Ovary (tissue), 9 donors: ENCODE results near the gene CLMN. TPM values are rescaled to one million over a fixed set of nuclear protein-coding genes. Genes with fewer than 3 reads are reported as not detected.

Experiments used
- DNase-seq, 5 donors: peaks; one replicate each; pipeline ENCODE4 v3.0.0-alpha.2; 2019 to 2020
- H3K27ac ChIP-seq, 2 donors: fragments of 200-600 bp; one replicate each; pipeline versions ENCODE4 v1.5.1 to v1.8.0; 2019 to 2022
- H3K27me3 ChIP-seq: fragments of 200-600 bp; one replicate; pipeline ENCODE4 v1.8.0; 2022
- H3K36me3 ChIP-seq: fragments of 200-600 bp; sonication (generic); one replicate; pipeline ENCODE4 v1.5.1; 2019
- H3K4me1 ChIP-seq: one replicate; pipeline ENCODE4 v1.8.1; 2013; ENCODE audit warnings: mild to moderate bottlenecking, moderate library complexity; ENCODE audit not compliant: insufficient read depth
- H3K4me3 ChIP-seq: fragments of 200-600 bp; sonication (generic); one replicate; pipeline ENCODE4 v1.5.1; 2017
- H3K9me3 ChIP-seq, 2 donors: fragments of 200-600 bp in 1 of 2; sonication (generic) in 1 of 2; one replicate each; pipeline versions ENCODE4 v1.5.1 to v1.8.1; 2013 to 2019; ENCODE audit warnings: mild to moderate bottlenecking in 1 of 2, moderate library complexity in 1 of 2
- EP300 ChIP-seq: sonication (generic); formaldehyde crosslinking; IDR thresholded peaks from one replicate; pipeline ENCODE4 v1.6.1; 2017; ENCODE audit warnings: antibody characterized with exemption
- POLR2A ChIP-seq: fragments of 450-650 bp; IDR thresholded peaks from one replicate; pipeline ENCODE4 v1.6.1; 2017; ENCODE audit warnings: antibody characterized with exemption, mild to moderate bottlenecking, moderate library complexity
- WGBS, 3 donors: extraction: QIAGEN DNeasy Blood & Tissue Kit in 1 of 3; methylation state at CpG; one replicate each; pipeline versions ENCODE4 v1.1.5 to v1.1.7; 2013 to 2017; 5-methylcytosine and 5-hydroxymethylcytosine counted together
- intact Hi-C, 4 donors: fragments of 100-400 bp; cut with DNase I; formaldehyde crosslinking; loops; one replicate each; pipeline versions ENCODE4 v1.11.0 to v1.15.1; 2022 to 2023
- polyA plus RNA-seq, 2 donors: library from polyadenylated mRNA; stranded (reverse); fragments of 200-250 nt in 1 of 2; fragments of 350-450 nt in 1 of 2; fragmentation: Illumina TruSeq in 1 of 2; extraction: RNeasy Lipid Tissue Mini Kit (QIAGEN cat#74804) in 1 of 2; gene quantifications; one replicate each; pipeline ENCODE4 v1.2.3, GENCODE V29; 2013 to 2014
- total RNA-seq, 7 donors: library from RNA; depleted of rRNA in 2 of 7; stranded (reverse); fragments of >200 nt in 2 of 7; fragmentation: NEBNext Ultra II Directional in 3 of 7; extraction: Animal tissue kit (Norgen Biotek cat#: 25700) in 3 of 7; gene quantifications; one replicate each; pipeline versions ENCODE4 v1.1.0 to v1.2.4, GENCODE V29; 2016 to 2023
- TF ChIP-seq, protein P1 (sequence below), 3 donors: fragments of 450-650 bp in 2 of 3; fragments of 200-600 bp in 1 of 3; IDR thresholded peaks; one replicate each; pipeline versions ENCODE4 v1.5.1 to v1.8.0; 2016 to 2022; ENCODE audit warnings: antibody characterized with exemption in 3 of 3, mild to moderate bottlenecking in 1 of 3
- donor health status: DM: no; HTN: no; CAD: no; lungs with moderate emphysema.
- donor health status: DM: no; HTN: no; CAD: no.
- donor health status: Bipolar disorder and iron deficiency.
- donor health status: DM: yes; HTN: yes; CAD: no.
- donor health status: DM: no; HTN: no; CAD: no.
- donor health status: DM: yes; HTN: yes; CAD: no.

The CLMN gene
- total and polyA plus RNA-seq, 9 donors: 2.2 to 11.7 (median 6.5) TPM

DNA sequence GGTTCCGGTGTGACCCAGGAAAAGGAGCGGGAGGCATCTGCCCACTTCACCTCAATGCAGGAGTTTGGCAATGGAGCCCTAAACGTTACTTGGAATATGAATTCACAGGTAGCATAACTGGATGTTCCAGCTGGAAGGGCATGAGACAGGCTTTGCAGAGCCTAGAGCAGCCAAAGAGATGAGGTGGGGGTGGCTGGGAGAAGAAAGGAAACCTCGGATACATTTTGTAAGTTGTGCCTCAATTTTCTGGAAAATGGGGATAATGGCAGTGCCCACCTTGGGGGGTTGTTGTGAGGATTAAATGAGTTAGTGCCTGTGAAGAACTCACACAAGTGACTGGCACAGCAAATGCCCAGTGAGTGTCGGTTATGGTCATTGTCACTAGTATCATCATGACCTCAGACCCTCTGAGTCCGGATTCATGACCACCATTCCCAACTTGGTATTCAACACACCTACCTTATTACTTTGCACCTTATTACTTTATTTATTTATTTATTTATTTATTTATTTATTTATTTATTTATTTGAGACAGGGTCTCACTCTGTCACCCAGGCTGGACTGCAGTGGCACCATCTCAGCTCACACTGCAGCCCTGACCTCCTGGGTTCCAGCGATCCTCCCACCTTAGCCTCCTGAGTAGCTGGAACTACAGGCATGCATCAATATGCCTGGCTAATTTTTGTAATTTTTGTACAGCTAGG is 56.0 kb downstream of the CLMN start:
- TF ChIP-seq EP300 (no peak), POLR2A (no peak)
- TF ChIP-seq, protein P1, sequence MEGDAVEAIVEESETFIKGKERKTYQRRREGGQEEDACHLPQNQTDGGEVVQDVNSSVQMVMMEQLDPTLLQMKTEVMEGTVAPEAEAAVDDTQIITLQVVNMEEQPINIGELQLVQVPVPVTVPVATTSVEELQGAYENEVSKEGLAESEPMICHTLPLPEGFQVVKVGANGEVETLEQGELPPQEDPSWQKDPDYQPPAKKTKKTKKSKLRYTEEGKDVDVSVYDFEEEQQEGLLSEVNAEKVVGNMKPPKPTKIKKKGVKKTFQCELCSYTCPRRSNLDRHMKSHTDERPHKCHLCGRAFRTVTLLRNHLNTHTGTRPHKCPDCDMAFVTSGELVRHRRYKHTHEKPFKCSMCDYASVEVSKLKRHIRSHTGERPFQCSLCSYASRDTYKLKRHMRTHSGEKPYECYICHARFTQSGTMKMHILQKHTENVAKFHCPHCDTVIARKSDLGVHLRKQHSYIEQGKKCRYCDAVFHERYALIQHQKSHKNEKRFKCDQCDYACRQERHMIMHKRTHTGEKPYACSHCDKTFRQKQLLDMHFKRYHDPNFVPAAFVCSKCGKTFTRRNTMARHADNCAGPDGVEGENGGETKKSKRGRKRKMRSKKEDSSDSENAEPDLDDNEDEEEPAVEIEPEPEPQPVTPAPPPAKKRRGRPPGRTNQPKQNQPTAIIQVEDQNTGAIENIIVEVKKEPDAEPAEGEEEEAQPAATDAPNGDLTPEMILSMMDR (IDR thresholded peaks at IDR 0.05): no peak

DNA sequence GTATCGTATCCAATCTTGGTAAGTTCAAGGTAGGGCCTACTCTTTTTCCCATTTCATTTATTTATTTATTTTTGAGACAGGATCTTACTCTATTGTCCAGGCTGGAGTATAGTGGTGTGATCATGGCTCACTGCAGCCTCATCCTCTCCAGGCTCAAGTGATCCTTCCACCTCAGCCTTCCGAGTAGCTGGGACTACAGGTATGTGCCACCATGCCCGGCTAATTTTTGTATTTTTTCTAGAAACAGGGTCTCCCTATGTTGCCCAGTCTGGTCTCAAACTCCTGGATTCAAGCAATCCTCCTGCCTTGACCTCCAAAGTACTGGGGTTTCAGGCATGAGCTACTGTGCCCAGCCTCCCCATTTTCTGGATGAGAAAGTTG is 57.2 kb downstream of the CLMN start:
- H3K9me3 ChIP-seq: no peaks in the 10 kb centered on the region
- H3K36me3 ChIP-seq: no peaks in the 10 kb centered on the region
- intact Hi-C loops: no loop called here
- no peaks in the 10 kb centered on the region for H3K4me1 ChIP-seq
- no peak overlapping the region for H3K4me3 ChIP-seq
- no peak for DNase-seq
- 78 to 97% (median 96%) methylated on average over 3 of the region's 3 CpGs for WGBS, 3 donors
- TF ChIP-seq POLR2A: no peak
- TF ChIP-seq, protein P1 (IDR thresholded peaks at IDR 0.05): no peak
- no peak for TF ChIP-seq EP300
- no peak overlapping the region for H3K27ac ChIP-seq
- H3K27me3 ChIP-seq: no peaks in the 10 kb centered on the region

More for the DNA sequence above, 56.0 kb downstream of the CLMN start:
- H3K4me3 ChIP-seq: no peak overlapping the region
- H3K36me3 ChIP-seq: no peaks in the 10 kb centered on the region
- no peak overlapping the region for H3K27ac ChIP-seq
- no peak for DNase-seq
- 94 to 96% (median 94%) methylated on average over 7 of the region's 7 CpGs for WGBS, 3 donors
- H3K9me3 ChIP-seq: no peaks in the 10 kb centered on the region
- intact Hi-C loops: no loop called here
- no peaks in the 10 kb centered on the region for H3K4me1 ChIP-seq
- H3K27me3 ChIP-seq: no peaks in the 10 kb centered on the region

DNA sequence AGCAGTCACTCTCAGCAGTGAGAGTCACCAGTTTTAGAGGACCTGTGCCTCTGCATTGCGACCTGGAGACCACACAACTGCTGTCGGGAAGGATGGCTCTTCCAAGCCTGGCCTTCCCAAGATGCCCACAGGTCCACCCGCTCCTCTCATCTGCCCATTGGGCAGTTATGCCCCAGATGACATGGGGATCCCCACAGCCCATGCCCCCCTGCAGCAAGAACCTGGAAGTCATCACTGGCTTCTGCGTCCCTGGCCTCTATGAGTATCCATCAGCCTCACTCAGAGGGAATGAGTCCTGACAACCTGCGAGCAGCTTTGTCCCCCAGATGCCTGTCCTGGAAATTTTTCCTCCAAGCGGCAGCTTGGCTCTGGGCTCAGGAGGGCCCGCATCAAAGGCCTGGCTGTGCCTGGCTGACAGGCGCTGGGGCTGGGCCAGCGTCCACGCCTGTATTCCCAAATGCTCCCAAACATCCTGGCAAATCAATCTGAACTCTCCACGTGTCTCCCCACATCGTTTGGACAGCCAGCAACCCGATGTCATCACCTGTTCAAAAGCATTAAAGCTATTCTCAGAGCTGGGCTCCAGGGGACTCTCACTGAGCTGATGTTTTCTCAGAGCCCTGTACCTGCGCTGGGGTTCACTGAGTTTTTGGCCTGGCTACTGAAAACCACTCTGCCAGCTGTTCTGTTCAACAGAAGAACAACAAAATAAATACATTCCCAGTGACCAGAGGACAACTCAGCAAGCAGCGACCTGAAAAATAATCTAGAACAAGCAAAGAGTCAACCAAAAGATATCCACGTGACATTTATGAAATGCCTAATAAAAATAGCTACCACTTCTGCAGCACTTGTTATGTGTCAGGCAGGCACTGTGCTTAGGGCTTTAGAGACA is 57.8 kb downstream of the CLMN start:
- H3K36me3 ChIP-seq: no peaks in the 10 kb centered on the region
- no peaks in the 10 kb centered on the region for H3K9me3 ChIP-seq
- no peak overlapping the region for H3K4me3 ChIP-seq
- intact Hi-C loops: no loop called here
- DNase-seq: no peak
- H3K4me1 ChIP-seq: no peaks in the 10 kb centered on the region
- 79 to 85% (median 83%) methylated on average over 16 of the region's 16 CpGs for WGBS, 3 donors
- no peak overlapping the region for H3K27ac ChIP-seq
- no peaks in the 10 kb centered on the region for H3K27me3 ChIP-seq
- TF ChIP-seq POLR2A (no peak), EP300 (no peak)
- TF ChIP-seq, protein P1 (IDR thresholded peaks at IDR 0.05): no peak

DNA sequence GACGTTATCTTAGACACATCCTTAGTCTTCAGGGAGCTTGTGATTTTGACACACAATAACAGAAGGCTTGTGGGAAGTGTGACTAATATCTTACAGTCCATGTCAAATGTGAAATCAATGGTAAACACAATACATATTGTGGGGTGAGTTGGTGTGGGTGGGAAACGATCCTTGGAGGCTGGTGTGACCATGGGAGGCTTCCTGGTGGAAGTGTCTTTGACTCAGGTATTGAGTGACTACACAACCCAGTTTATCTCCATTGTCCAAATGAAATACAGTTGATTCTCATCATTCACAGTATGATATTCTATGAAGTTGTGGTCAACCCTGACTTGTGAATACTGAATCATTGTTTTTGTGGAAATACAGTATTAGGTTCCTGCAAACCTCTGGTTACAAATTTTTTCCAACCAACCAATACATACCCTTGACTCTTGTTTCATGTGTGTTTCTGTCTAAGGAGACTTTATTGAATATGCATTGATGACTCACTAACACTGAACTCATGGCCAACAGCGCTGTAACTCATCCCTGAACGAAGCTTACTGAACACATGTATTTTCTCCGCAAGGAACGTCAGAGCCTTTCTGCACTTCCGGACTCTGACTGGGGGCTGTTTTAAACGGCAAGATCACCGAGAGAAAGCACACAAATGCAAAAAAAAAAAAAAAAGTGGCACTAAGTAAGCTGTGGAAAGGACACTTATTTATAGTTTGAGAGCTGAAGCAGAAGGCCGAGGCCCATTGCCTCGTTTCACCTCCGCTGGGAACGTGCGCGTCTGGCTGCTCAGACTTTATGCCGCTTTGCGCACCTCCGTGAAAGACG is 59.0 kb downstream of the CLMN start:
- 76 to 88% (median 84%) methylated on average over 19 of the region's 19 CpGs for WGBS, 3 donors
- Histone ChIP-seq H3K4me1 (no peaks in the 10 kb centered on the region), H3K4me3 (no peak overlapping the region), H3K27me3 (no peaks in the 10 kb centered on the region), H3K9me3 (no peaks in the 10 kb centered on the region), H3K27ac (no peak overlapping the region), H3K36me3 (no peaks in the 10 kb centered on the region)
- no peak for TF ChIP-seq EP300
- TF ChIP-seq POLR2A: no peak
- TF ChIP-seq, protein P1 (IDR thresholded peaks at IDR 0.05): no peak
- DNase-seq: no peak
- intact Hi-C loops: no loop called here
